Smooth muscle cell (in vitro differentiated cells): ENCODE results near the gene AURKAIP1. TPM values are rescaled to one million over a fixed set of nuclear protein-coding genes. Genes with fewer than 3 reads are reported as not detected.

ENCODE experiments used
- DNase-seq: peaks from one replicate; lab custom pipeline; 2025; ENCODE audit not compliant: unreplicated experiment; lab: John Stamatoyannopoulos, UW
- H2AFZ ChIP-seq: fragments of 200-600 bp; sonication (generic); 2 replicates; pipeline ENCODE4 v1.6.0; 2016; ENCODE audit warnings: antibody characterized with exemption, low read depth, mild to moderate bottlenecking
- H3F3A ChIP-seq: fragments of 200-600 bp; sonication (generic); 2 replicates; pipeline ENCODE4 v1.6.0; 2017; ENCODE audit warnings: antibody characterized with exemption, low read depth
- H3K27ac ChIP-seq: fragments of 200-600 bp; sonication (generic); 2 replicates; pipeline ENCODE4 v1.5.1; 2016; ENCODE audit warnings: low read depth, mild to moderate bottlenecking
- H3K27me3 ChIP-seq: fragments of 200-600 bp; sonication (generic); 2 replicates; pipeline ENCODE4 v1.6.1; 2016; ENCODE audit warnings: low read depth, mild to moderate bottlenecking
- H3K36me3 ChIP-seq: fragments of 200-600 bp; sonication (generic); 2 replicates; pipeline ENCODE4 v1.5.1; 2016; ENCODE audit warnings: low read depth
- H3K4me1 ChIP-seq: fragments of 200-600 bp; sonication (generic); 2 replicates; pipeline ENCODE4 v1.5.1; 2016; ENCODE audit warnings: low read depth
- H3K4me2 ChIP-seq: fragments of 200-600 bp; sonication (generic); 2 replicates; pipeline ENCODE4 v1.6.0; 2016; ENCODE audit warnings: mild to moderate bottlenecking
- H3K4me3 ChIP-seq: fragments of 200-600 bp; sonication (generic); 2 replicates; pipeline ENCODE4 v1.5.1; 2016; ENCODE audit warnings: mild to moderate bottlenecking
- H3K79me2 ChIP-seq: fragments of 200-600 bp; sonication (generic); 2 replicates; pipeline ENCODE4 v1.6.0; 2016; ENCODE audit warnings: low read depth, mild to moderate bottlenecking
- H3K9ac ChIP-seq: fragments of 200-600 bp; sonication (generic); 2 replicates; pipeline ENCODE4 v1.6.0; 2016; ENCODE audit warnings: low read depth
- H3K9me3 ChIP-seq: fragments of 200-600 bp; sonication (generic); replicated peaks from 2 replicates; pipeline ENCODE4 v1.5.1; 2016; ENCODE audit warnings: low read depth
- H4K20me1 ChIP-seq: fragments of 200-600 bp; sonication (generic); 2 replicates; pipeline ENCODE4 v1.6.0; 2016; ENCODE audit warnings: low read depth
- WGBS: methylation state at CpG from one replicate; pipeline ENCODE4 v1.1.7; 2016; ENCODE audit warnings: low lambda C conversion rate; 5-methylcytosine and 5-hydroxymethylcytosine counted together
- polyA plus RNA-seq: library from polyadenylated mRNA; unstranded; fragments of >200 nt; fragmentation: Nextera tagmentation; extraction: Ambion mirVana; gene quantifications from 2 replicates; pipeline ENCODE4 v1.2.1, GENCODE V29; 2016
- total RNA-seq: library from RNA; depleted of rRNA; stranded (reverse); fragments of >200 nt; gene quantifications from 2 replicates; pipeline ENCODE4 v1.2.3, GENCODE V29; 2014
- TF ChIP-seq, protein P1 (sequence below): fragments of 200-600 bp; sonication (generic); IDR thresholded peaks from 2 replicates; pipeline ENCODE4 v1.5.1; 2017; ENCODE audit warnings: borderline replicate concordance, mild to moderate bottlenecking, antibody characterized with exemption; ENCODE audit not compliant: insufficient read depth, poor library complexity, severe bottlenecking

Gene AURKAIP1
- total and polyA plus RNA-seq, 2 experiments from 2014 or later: 60.1 to 214 TPM

DNA sequence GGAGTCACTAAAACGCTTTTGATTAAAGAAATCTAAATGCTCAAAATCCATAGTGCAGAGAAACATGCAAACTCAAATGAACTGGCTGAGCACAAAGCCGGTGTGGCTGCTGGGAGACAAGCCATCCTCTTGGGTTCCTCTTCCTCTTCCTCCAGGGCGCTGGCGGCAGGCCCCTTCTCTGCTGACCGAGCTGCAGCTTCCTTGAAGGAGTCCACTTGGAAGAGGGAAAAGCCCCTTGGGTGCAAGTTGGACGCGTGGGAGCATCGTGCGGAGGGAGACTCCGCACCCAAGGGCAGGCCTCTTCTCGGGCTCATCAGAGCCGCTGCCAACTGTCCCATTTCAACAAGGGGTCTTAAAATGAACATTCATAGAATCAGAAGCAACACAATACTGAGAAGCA lies 16.2 kb upstream of the AURKAIP1 start:
- no peaks in the 10 kb centered on the region for H3K9me3 ChIP-seq
- peaks cover 42% of the 10 kb centered on the region for H3K79me2 ChIP-seq
- no peak overlapping the region for H3K27ac ChIP-seq
- 98% methylated on average over 12 of the region's 12 CpGs for WGBS
- DNase-seq: no peak
- H3K9ac ChIP-seq: no peak overlapping the region
- H3K4me1 ChIP-seq: no peaks in the 10 kb centered on the region
- H3K4me2 ChIP-seq: no peak overlapping the region
- H3K4me3 ChIP-seq: no peak overlapping the region
- H4K20me1 ChIP-seq: peaks cover 26% of the 10 kb centered on the region
- H2AFZ ChIP-seq: no peak overlapping the region
- peaks cover 27% of the 10 kb centered on the region for H3K36me3 ChIP-seq
- H3K27me3 ChIP-seq: no peaks in the 10 kb centered on the region
- TF ChIP-seq, protein P1, sequence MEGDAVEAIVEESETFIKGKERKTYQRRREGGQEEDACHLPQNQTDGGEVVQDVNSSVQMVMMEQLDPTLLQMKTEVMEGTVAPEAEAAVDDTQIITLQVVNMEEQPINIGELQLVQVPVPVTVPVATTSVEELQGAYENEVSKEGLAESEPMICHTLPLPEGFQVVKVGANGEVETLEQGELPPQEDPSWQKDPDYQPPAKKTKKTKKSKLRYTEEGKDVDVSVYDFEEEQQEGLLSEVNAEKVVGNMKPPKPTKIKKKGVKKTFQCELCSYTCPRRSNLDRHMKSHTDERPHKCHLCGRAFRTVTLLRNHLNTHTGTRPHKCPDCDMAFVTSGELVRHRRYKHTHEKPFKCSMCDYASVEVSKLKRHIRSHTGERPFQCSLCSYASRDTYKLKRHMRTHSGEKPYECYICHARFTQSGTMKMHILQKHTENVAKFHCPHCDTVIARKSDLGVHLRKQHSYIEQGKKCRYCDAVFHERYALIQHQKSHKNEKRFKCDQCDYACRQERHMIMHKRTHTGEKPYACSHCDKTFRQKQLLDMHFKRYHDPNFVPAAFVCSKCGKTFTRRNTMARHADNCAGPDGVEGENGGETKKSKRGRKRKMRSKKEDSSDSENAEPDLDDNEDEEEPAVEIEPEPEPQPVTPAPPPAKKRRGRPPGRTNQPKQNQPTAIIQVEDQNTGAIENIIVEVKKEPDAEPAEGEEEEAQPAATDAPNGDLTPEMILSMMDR: no peak
- H3F3A ChIP-seq: no peaks in the 10 kb centered on the region

DNA sequence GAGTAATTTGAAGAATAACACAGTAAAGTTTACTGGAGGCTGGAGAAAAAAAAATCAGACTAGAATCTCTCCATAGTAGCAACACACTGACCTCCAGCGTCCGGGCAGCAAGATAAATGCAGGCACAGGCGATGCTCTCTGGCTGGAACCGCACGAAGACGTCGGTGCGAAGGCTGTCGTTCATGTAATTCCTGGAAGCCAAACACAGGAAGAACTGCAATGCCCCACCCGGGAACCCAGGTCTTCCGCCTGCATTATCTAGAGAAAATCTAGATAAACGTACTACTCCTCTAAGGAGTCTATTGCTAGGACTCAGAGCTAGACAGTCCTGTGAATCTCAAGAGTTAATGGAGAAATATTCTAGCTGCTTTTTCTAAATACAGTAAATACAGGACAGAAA lies 15.7 kb upstream of the AURKAIP1 start:
- H3K4me3 ChIP-seq: no peak overlapping the region
- H3K4me1 ChIP-seq: no peaks in the 10 kb centered on the region
- no peaks in the 10 kb centered on the region for H3F3A ChIP-seq
- WGBS: 95% methylated on average over 12 of the region's 12 CpGs
- no peaks in the 10 kb centered on the region for H3K27me3 ChIP-seq
- TF ChIP-seq, protein P1: no peak
- H3K36me3 ChIP-seq: peaks cover 27% of the 10 kb centered on the region
- H3K79me2 ChIP-seq: peaks cover 37% of the 10 kb centered on the region
- no peak for DNase-seq
- no peak overlapping the region for H3K4me2 ChIP-seq
- H3K9ac ChIP-seq: no peak overlapping the region
- H2AFZ ChIP-seq: no peak overlapping the region
- H3K9me3 ChIP-seq: no peaks in the 10 kb centered on the region
- no peak overlapping the region for H3K27ac ChIP-seq
- peaks cover 24% of the 10 kb centered on the region for H4K20me1 ChIP-seq

DNA sequence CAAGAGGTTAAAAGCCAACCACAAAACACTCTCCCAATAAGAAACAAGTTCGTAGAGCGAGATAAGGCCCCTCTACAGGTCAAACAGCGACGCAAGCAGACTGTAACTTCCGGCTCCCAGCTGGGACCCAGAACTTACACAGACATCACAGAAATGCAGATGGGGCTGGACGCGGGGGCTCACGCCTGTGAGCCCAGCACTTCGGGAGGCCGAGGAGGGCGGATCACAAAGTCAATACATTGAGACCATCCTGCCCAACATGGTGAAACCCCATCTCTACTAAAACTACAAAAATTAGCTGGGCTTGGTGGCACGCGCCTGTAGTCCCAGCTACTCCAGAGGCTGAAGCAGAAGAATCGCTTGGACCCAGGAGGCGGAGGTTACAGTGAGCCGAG lies 13.1 kb upstream of the AURKAIP1 start:
- Histone ChIP-seq H3K79me2 (peaks cover 16% of the 10 kb centered on the region), H3K9me3 (no peaks in the 10 kb centered on the region), H3K4me1 (no peaks in the 10 kb centered on the region), H3K9ac (no peak overlapping the region), H3K36me3 (peaks cover 27% of the 10 kb centered on the region), H2AFZ (no peak overlapping the region), H3F3A (no peaks in the 10 kb centered on the region), H4K20me1 (peaks cover 18% of the 10 kb centered on the region), H3K27me3 (no peaks in the 10 kb centered on the region), H3K4me2 (no peak overlapping the region), H3K4me3 (no peak overlapping the region), H3K27ac (no peak overlapping the region)
- WGBS: 98% methylated on average over 16 of the region's 16 CpGs
- TF ChIP-seq, protein P1: no peak
- no peak for DNase-seq
